GM12892 (cell line): ENCODE results near the gene AP1G2.

Experiments
- POLR2A ChIP-seq: IDR thresholded peaks from 2 replicates; pipeline ENCODE4 v1.6.1; 2011; ENCODE audit warnings: low read depth, low read length, control low read depth
- POLR2AphosphoS5 ChIP-seq: IDR thresholded peaks from 2 replicates; pipeline ENCODE4 v1.6.1; 2011; ENCODE audit warnings: low read depth, low read length, control low read depth
- TAF1 ChIP-seq: IDR thresholded peaks from 2 replicates; pipeline ENCODE4 v1.6.1; 2011; ENCODE audit warnings: low read depth, mild to moderate bottlenecking, control low read depth, low read length, borderline replicate concordance

DNA sequence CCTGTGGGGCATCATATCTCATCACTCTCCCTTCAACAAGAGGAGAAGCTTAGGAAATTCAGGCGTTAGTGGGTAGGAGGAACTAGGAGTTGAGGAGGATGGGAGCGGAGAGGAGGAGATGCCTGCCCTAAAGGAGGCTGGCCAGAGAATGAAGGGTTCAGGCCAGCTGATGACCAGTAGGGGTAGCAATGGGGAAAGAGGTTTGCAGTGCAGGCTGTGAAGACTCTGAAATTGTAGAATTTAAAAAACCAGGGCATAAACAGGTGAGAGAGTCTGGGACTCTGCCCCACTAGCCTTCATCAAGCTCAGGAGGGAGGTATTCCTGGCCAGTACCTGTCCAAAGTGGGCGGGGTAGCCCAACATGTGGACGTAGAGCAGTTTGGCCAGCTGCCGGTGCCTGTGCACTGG lies 809 bp downstream of the AP1G2 start:
- no peak for TF ChIP-seq POLR2A
- no peak for TF ChIP-seq POLR2AphosphoS5
- TF ChIP-seq TAF1: no peak
